Neural progenitor cell (in vitro differentiated cells): ENCODE data around the gene SLC6A3.

Experiments
- CTCF ChIP-seq: fragments of 200-600 bp; sonication (generic); IDR thresholded peaks from 2 replicates; pipeline ENCODE4 v1.5.1; 2017; ENCODE audit warnings: antibody characterized with exemption, mild to moderate bottlenecking
- EZH2 ChIP-seq: fragments of 200-600 bp; sonication (generic); IDR thresholded peaks from 2 replicates; pipeline ENCODE4 v1.6.1; 2017; ENCODE audit warnings: antibody characterized with exemption, mild to moderate bottlenecking, moderate library complexity

DNA sequence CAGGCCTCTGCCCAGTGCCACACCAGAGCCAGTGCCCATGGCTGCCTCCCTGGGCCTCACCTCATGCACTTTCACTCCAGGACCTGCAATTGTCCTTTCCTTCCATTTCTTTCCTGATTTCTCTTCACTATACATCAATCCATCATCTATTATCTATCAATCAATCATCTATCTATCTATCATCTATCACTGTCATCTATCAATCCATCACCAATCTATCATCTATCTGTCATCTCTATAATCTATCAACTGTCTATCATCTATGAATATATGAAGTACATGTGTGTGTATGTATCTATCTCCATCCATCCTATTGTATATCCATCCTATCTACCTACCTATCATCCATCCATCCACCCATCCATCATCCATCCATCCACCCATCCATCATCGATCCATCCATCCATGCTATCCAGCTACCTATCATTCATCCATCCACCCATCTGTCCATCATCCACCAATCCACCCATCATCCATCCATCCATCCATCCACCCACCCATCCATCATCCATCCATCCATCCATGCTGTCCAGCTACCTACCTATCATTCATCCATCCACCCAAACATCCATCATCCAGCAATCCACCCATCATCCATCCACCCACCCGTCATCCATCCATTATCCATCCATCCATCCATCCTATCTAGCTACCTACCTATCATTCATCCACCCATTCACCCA lies 26.9 kb downstream of the SLC6A3 start:
- TF ChIP-seq CTCF: no peak
- no peak for TF ChIP-seq EZH2
